Calu3 (cell line): ENCODE measurements around the gene ZDHHC12. TPM values are rescaled to one million over a fixed set of nuclear protein-coding genes. Genes with fewer than 3 reads are reported as not detected.

Source experiments
- BruUV-seq: library from RNA; stranded (reverse); fragments of 400-500 nt; replicated peaks from 2 replicates; lab custom pipeline; 2021; lab: Mats Ljungman, UMichigan
- CTCF ChIA-PET: fragments of 300-600 bp; sonication (Branson Sonifier 250); formaldehyde crosslinking; loops from one replicate; lab custom pipeline; 2022; ENCODE audit warnings: antibody characterized with exemption; lab: Charles Lee
- DNase-seq: peaks from one replicate; pipeline ENCODE4 v3.0.0; 2022
- H3K27ac Mint-ChIP-seq: one replicate; pipeline ENCODE4 v1.8.0; 2022; ENCODE audit warnings: mixed read lengths; ENCODE audit not compliant: unreplicated experiment
- H3K27me3 Mint-ChIP-seq: one replicate; pipeline ENCODE4 v1.8.0; 2022; ENCODE audit warnings: mixed read lengths; ENCODE audit not compliant: unreplicated experiment
- H3K36me3 Mint-ChIP-seq: one replicate; pipeline ENCODE4 v1.8.0; 2022; ENCODE audit warnings: mild to moderate bottlenecking, moderate library complexity, mixed read lengths; ENCODE audit not compliant: insufficient read depth, unreplicated experiment
- H3K4me1 Mint-ChIP-seq: one replicate; pipeline ENCODE4 v1.8.0; 2022; ENCODE audit warnings: mild to moderate bottlenecking, low read depth, mixed read lengths; ENCODE audit not compliant: unreplicated experiment
- H3K4me3 Mint-ChIP-seq: one replicate; pipeline ENCODE4 v1.8.0; 2022; ENCODE audit warnings: mild to moderate bottlenecking, low read depth, moderate library complexity, mixed read lengths; ENCODE audit not compliant: unreplicated experiment
- H3K9me3 Mint-ChIP-seq: one replicate; pipeline ENCODE4 v1.8.0; 2022; ENCODE audit warnings: low read depth, mixed read lengths; ENCODE audit not compliant: unreplicated experiment
- intact Hi-C: fragments of 100-400 bp; cut with micrococcal nuclease; formaldehyde crosslinking; loops from one replicate; pipeline ENCODE4 v1.10.0; 2022; ENCODE audit not compliant: unreplicated experiment
- total RNA-seq: library from RNA; stranded (reverse); gene quantifications from 2 replicates; pipeline ENCODE4 v1.2.3, GENCODE V29; 2022
- TF ChIP-seq, protein P1 (sequence below): fragments of 200-600 bp; IDR thresholded peaks from one replicate; pipeline ENCODE4 v1.8.0; 2022; ENCODE audit warnings: antibody characterized with exemption; ENCODE audit not compliant: unreplicated experiment

Gene ZDHHC12
- total RNA-seq, 1 experiment from 2014 or later = 35.4 TPM

GRCh38 chr9:128764361-128764760 lies 40.4 kb upstream of the ZDHHC12 start:
- Mint-ChIP-seq H3K36me3 (no peaks in the 10 kb centered on the region), H3K4me1 (peaks cover 13% of the 10 kb centered on the region), H3K9me3 (no peaks in the 10 kb centered on the region), H3K27me3 (no peaks in the 10 kb centered on the region), H3K27ac (no peak overlapping the region), H3K4me3 (no peak overlapping the region)
- BruUV-seq = no TSS peak
- CTCF ChIA-PET = no interaction called here
- TF ChIP-seq, protein P1, sequence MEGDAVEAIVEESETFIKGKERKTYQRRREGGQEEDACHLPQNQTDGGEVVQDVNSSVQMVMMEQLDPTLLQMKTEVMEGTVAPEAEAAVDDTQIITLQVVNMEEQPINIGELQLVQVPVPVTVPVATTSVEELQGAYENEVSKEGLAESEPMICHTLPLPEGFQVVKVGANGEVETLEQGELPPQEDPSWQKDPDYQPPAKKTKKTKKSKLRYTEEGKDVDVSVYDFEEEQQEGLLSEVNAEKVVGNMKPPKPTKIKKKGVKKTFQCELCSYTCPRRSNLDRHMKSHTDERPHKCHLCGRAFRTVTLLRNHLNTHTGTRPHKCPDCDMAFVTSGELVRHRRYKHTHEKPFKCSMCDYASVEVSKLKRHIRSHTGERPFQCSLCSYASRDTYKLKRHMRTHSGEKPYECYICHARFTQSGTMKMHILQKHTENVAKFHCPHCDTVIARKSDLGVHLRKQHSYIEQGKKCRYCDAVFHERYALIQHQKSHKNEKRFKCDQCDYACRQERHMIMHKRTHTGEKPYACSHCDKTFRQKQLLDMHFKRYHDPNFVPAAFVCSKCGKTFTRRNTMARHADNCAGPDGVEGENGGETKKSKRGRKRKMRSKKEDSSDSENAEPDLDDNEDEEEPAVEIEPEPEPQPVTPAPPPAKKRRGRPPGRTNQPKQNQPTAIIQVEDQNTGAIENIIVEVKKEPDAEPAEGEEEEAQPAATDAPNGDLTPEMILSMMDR = no peak
- DNase-seq = no peak
- intact Hi-C loops = no loop called here

- DNase-seq = no peak
- BruUV-seq = no TSS peak
- Mint-ChIP-seq H3K4me3 (no peak overlapping the region), H3K27me3 (no peaks in the 10 kb centered on the region), H3K4me1 (peaks cover 13% of the 10 kb centered on the region), H3K27ac (no peak overlapping the region), H3K9me3 (no peaks in the 10 kb centered on the region), H3K36me3 (no peaks in the 10 kb centered on the region)
- intact Hi-C loops = no loop called here
- CTCF ChIA-PET = no interaction called here
- TF ChIP-seq, protein P1 = no peak
These were observed 38.9 kb upstream of the ZDHHC12 start for GRCh38 chr9:128762671-128763449.

- no peaks in the 10 kb centered on the region for H3K9me3 Mint-ChIP-seq
- BruUV-seq = no TSS peak
- H3K4me3 Mint-ChIP-seq = no peak overlapping the region
- H3K27me3 Mint-ChIP-seq = no peaks in the 10 kb centered on the region
- no peaks in the 10 kb centered on the region for H3K36me3 Mint-ChIP-seq
- no peaks in the 10 kb centered on the region for H3K4me1 Mint-ChIP-seq
- CTCF ChIA-PET = no interaction called here
- TF ChIP-seq, protein P1 = no peak
- no peak overlapping the region for H3K27ac Mint-ChIP-seq
- no peak for DNase-seq
- intact Hi-C loops = no loop called here
These were observed 33.7 kb upstream of the ZDHHC12 start for GRCh38 chr9:128757602-128758001.

- TF ChIP-seq, protein P1 = no peak
- peaks cover 10% of the 10 kb centered on the region for H3K36me3 Mint-ChIP-seq
- CTCF ChIA-PET = interaction anchor here (1.4 kb wide), 1 partner anchor 21 kb away, joined by 3 read pairs; no protein-coding TSS in a partner anchor
- DNase-seq = no peak
- no peaks in the 10 kb centered on the region for H3K27me3 Mint-ChIP-seq
- H3K4me1 Mint-ChIP-seq = no peaks in the 10 kb centered on the region
- intact Hi-C loops = no loop called here
- H3K9me3 Mint-ChIP-seq = no peaks in the 10 kb centered on the region
- BruUV-seq = no TSS peak
- H3K4me3 Mint-ChIP-seq = no peak overlapping the region
- no peak overlapping the region for H3K27ac Mint-ChIP-seq
These were observed 29.7 kb upstream of the ZDHHC12 start for GRCh38 chr9:128753627-128754026.
